Cortex of kidney (tissue), 1 donor: ENCODE measurements around the gene FAM219B.
"Not testable (repeated sequence)": the region's sequence is repeated elsewhere in the genome, so short reads cannot be mapped to it uniquely, and the experiment has no call there.

Experiments
- DNase-seq: peaks from one replicate; lab custom pipeline; 2025; lab: John Stamatoyannopoulos, UW

FAM219B gene, protein sequence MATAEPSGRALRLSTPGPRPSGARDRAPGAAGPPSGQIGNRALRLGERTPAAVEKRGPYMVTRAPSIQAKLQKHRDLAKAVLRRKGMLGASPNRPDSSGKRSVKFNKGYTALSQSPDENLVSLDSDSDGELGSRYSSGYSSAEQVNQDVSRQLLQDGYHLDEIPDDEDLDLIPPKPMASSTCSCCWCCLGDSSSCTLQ

DNA sequence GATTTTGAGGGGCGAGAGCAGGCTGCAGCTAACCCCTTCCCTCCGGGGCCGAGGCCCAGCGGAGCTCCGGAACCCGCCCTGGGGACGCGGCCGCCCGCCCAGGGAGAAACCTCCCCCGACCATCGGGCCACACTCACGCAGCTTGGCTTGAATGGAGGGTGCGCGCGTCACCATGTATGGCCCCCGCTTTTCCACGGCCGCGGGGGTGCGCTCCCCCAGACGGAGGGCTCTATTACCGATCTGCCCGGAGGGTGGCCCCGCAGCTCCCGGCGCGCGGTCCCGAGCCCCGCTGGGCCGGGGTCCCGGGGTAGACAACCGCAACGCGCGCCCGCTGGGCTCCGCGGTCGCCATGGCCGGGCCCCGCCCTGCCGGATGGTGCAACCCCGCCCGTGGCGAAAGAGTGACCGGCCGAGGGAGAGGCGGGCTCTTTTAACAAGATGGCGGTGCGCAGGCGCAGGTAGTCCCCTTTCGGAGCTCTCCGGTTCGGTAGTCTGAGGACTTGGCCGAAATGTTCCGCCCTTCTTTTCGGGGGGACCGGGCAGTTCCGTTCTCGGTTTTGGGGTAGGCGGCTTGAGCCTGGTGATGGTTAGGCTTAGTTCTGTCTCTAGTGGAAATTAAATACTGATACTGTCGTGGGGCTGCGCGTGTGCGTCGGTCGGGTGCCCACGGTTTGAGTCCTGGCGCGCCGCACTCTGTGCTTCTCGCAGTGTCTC lies at the start of gene FAM219B:
FAM219B (minus strand) TSS at position 402 of the 713 bp plus-strand sequence; CDS start at position 351, 51 bp downstream.
- DNase-seq: peak; percentile 16

DNA sequence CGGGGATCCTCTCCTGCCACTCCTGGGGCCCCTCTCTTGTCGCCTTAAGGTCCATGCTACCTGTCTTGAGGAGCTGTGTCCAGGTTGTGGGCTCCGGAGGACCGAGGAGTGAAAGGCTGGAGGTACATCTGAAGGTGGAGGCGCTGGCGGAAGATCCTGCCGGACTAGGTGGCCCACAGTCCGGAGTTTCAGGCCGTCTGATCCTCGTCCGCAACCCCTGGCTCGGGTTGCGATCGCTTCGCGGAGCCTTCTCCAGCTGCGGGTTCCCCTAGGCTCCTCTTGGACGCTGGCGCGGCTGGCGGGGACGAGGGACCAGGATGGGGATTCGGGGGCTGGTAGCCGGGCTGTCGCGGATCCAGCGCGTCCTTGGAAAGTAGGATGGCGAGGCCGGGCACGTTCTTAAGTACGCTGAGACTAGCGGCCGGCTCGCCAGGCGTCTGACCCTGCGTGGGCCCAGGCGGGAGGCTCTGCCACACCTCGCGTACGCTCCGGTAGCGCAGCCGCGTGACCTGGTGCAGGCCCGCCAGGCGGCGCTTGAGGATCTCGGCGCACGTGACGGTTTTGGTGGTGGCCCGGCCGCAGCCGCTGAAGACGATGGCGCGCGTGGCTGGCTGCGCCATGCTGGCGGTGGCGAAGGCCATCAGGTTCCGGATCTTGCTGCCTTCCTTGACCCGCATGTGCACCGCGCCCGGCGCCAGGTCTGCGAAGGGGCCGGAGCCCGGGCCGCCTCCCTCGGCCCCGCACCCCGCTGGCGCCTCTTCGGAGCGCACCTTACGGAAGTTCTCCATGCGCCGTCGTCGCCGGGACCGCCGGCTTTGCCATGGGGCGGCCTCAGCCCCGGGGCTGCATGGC lies 49.4 kb upstream of the FAM219B start:
- DNase-seq: no peak

DNA sequence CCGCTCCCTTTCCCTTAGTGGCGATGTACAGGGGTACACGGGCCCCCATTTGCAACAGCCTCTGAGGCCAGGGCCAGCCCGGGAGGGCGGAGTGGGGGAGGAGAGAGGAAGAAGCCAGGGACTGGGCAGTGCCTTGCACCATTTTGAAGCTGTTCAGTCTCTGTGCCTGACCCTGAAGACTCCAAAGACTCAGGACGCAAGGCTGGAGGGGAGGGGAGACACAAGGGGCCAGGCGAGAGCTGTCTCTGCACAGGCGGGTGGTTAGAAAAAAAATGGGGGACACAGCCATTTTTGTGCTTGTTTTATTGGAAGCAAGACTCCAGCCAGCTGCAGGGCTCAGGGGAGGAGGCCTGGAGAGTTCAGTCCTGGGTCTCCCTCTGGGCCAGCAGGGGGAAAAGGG lies 48.4 kb upstream of the FAM219B start:
- DNase-seq: no peak

DNA sequence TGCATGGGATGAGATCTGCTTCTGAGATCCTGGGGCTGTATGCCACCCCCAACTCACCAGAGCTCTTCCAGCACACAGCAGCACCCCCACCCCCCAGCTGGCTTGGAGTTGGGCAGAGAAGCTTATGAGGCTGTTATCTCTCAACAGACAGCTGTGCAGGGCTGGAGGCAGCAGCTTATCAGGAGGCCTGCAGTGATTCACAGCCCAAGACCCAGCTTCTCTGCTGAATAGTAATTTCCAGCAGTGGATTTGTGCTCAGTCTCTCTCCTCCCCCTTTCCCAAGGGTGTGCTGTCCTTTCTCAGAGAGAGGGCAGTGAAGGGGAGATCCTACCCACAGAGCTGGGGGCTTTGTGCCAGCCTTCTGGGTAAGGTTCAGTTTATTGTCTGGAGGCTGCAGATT lies 47.9 kb upstream of the FAM219B start:
- no peak for DNase-seq

DNA sequence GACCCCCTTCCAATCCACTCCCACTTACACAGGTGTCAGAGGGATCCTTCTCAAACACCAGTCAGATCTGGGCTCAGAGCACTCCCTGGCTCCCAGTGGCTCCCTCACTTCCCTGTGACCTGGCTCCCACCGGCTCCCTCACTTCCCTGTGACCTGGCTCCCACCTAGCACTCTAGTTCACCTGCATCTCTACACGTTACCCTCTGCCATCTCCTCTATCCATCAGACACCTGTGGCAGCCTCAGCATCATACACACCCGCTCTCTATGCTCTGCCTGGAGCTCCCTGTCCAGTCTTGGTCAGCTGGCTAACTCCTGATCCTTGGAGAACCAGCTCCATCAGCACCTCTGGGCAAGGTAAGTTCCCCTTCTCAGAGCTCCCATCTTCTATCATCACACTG lies 44.4 kb upstream of the FAM219B start:
- no peak for DNase-seq

DNA sequence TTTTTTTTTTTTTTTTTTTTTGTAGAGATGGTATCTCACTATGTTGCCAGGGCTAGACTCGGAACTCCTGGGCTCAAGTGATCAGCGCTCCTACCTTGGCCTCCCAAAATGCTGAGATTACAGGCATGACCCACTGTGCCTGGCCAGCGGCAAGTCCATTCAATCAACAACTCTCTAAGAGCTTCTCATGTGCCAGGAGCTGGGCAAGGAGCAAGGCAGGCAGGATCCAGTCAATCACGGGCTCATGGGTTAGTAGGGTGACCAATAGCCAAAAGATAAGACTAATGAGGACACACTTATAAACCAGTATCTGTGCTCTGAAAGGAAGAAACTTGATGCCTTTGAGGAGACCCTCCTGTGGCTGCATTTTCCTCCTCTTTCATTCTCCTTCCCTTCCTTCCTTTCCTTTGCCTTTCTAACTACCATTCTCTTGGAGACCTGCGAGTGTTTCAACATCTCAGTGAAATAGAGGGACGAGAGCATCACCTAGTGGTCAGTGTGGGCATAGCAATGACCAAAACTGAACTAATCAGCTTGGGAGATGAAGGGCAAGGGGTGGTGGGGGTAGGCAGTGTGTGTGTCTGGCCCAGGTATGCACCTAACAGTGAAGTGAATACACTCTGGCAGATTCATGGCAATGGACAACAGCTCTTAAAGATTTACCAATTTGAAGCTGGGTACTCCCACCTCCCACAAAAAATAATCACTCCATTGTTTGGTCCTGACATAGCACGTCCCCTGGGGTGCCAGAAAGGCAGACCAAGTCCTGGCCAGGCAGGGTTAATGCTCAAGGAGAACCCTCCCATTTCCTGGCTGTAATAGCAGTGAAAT lies 43.6 kb upstream of the FAM219B start:
- no peak for DNase-seq

DNA sequence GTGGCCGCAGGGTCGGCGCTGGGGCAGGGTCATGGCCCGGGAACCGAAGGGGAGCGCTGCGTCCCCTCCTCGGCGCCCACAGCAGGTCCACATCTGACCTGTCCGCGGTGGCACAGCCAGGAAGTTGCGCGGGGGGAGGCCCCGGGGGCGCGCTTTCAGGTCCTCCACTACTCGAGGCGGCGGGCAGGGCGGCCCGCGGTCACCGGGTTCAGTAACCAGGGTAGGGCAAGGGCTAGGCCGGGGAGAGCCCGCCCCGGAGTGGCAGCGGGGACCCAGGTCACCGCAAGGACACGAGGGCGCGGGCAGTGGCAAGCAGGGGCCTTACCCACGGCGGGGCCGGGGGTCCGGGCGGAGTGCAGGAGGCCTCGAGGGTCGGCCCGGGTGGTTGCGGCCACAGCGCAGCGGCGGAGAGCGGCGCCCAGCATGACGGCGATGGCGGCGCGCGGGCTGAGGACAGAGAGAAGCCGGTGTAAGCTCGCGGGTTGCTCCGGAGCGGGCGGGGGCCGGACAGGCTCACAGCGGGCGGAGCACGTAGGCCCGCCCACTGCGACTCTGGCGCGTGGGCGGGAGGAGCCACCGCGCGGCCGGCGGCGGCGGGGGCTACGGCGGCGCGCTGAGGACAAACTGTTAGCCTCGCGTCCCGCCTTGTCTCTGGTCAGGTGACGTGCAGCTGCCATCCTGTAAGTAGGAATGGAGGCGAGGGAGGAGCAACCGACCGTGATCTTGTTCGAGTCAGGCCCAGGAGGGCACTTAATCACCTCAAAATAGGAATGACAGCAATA lies 31.1 kb upstream of the FAM219B start, which contains the start of gene COX5A:
COX5A (minus strand) TSS at position 484 of the 782 bp plus-strand sequence; CDS start at position 425, 59 bp downstream.
- DNase-seq: peak; percentile 49

DNA sequence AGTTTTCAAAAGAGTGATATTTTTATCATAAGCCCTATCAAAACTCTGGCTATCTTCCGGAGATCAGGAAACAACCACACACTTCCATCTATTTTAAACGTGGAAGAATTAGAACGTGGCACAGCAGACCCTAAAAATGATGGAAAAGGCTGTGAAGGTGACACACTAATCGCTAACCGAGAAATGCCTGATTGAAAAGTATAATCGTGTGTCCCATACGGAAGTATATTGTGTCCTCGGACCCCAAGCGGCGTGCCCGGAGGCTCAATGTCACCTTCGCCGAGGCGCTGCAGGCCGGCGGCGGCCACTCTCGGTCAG lies 30.6 kb upstream of the FAM219B start:
- DNase-seq: no peak

DNA sequence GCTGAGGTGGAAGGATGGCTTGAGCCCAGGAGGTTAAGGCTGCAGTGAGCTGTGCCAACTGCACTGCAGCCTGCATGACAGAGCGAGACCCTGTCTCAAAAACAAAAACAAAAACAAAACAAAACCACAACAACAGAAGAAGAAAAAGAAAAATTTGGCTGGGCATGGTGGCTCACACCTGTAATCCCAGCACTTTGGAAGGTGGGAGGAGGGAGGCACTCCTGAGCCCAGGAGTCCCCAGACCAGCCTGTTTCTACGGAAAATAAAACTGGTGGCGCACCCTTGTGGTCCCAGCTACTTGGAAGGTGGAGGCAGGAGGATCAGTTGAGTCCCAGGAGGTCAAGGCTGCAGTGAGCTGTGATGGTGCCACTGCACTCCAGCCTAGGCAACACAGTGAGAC lies 28.5 kb upstream of the FAM219B start:
- not testable (repeated sequence) for DNase-seq

DNA sequence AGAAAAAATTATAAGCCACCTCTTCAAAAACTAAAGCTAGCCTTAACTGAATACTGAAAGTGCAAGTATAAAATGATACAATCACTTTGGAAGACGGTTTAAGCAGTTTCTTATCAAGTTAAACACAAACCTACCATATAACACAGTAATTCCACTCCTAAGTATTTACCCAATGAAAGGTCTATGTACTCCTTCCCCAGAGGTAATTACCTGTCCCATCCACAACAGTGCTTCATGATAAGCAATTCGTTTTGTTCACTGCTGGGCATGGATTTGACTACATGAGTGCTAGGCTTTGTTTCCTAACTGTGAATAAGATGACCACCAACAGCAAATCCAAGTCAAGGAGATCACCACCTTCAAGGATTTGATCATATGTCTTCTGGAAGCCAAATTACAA lies 26.9 kb upstream of the FAM219B start:
- no peak for DNase-seq

DNA sequence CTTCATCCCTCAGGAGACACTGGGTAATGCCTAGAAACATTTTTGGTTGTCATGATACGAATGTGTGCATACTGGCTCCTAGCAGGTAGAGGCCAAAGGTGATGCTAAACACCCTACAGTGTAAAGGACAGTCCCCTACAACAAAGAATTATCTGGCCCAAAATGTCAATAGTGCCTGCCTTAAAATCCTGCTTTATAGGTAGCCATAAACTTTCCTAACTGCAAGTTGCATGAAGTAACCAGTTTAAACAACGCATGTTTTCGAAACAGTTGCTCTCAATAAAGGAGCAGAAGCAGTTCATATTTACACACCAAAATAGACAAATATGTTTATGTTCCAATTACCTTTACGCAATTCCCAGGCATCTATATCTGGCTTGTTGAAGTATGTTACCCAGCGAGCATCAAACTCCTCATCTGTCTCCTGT lies 22.1 kb upstream of the FAM219B start:
- no peak for DNase-seq

DNA sequence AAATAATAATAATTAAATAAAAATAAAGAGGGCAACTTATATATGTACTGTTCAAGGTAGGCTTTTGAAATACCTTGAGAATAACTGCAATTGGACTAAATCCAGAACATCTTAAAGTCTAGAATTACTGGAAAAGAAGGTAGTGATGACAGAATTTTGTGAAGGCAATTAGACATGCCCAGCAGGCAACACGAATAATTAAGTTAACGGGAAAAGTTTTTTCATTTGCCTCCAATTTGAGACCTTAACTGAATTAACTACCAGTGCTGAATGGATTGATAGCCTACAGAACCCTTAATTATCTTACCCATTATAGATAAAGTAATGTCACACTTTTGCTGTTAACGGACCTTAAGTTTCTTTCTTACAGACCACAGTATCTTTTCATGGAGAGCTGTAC lies 17.9 kb upstream of the FAM219B start:
- DNase-seq: no peak

DNA sequence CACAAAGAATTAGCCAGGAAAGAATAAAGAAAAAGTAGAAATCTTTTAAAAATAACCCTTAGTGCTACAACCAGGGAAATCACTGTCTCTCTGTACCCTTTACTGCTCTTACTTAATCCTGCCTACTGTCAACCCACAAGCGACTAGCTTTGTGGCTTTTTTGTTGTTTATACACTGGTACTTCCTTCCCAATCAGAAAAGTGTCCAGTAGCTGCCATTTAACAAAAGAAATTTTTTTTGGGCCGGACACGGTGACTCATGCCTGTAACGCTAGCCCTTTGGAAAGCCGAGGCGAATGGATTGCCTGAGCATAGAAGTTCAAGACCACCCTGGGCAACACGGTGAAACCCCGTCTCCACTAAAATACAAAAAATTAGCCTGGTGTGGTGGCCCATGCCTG lies 13.8 kb upstream of the FAM219B start:
- no peak for DNase-seq

DNA sequence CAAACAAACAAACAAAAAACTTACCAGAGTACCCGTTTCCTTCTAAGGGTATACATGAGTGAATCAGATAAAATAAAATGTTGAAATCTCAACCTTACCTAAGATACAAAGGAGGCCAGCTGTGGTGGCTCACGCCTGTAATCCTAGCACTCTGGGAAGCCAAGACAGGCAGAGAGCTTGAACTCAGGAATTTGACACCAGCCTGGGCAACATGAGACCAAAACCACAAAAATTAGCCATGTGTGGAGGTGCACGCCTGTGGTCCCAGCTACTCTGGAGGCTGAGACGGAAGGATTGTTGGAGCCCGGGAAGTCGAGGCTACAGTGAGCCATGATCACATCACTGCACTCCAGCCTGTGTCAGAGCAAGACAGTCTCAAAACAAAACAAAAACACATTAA lies 11.0 kb upstream of the FAM219B start:
- no peak for DNase-seq

DNA sequence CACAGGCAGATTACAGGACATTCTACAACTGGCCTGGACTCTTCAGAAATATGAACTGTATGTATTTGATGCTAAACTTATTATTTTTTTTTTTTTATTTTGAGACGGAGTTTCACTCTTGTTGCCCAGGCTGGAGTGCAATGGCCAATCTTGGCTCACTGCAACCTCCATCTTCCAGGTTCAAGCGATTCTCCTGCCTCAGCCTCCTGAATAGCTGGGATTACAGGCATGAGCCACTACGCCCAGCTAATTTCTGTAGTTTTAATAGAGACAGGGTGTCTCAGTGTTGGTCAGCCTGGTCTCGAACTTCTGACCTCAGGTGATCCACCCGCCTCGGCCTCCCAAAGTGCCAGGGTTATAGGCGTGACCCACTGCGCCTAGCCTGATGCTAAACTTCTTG lies 7.1 kb upstream of the FAM219B start:
- DNase-seq: not testable (repeated sequence)

DNA sequence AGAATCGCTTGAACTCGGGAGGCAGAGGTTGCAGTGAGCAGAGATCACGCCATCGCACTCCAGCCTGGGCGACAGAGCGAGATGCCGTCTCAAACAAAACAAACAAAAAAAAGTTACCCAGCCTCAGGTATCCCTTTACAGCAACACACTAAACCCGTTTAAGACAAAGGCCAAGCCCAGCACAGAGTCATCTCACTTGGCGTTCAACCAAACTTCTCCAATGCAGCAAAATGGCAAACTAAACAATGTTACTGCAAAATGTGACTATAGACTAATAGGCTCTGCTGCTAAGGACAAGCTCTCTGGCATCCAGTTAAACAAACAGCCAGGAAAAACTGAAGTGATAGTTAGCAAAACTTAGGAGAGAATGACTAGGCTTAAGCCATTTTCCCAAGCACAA lies 6.4 kb upstream of the FAM219B start:
- no peak for DNase-seq

DNA sequence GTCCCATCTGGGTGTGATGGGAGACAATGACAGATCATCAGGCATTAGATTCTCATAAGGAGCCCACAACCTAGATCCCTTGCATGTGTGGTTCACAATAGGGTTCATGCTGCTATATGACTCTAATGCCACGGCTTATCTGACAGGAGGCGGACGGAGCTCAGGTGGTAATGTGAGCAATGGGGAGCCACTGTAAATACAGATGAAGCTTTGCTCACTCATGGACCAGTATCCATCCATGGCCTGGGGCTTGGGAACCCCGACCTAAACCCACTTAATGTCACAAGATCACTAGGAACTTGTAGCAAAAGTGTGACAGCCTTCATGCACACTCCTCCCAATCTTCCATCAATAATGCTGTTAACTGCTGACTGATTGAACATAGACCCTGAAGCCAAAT lies 2.0 kb upstream of the FAM219B start:
- DNase-seq: no peak

DNA sequence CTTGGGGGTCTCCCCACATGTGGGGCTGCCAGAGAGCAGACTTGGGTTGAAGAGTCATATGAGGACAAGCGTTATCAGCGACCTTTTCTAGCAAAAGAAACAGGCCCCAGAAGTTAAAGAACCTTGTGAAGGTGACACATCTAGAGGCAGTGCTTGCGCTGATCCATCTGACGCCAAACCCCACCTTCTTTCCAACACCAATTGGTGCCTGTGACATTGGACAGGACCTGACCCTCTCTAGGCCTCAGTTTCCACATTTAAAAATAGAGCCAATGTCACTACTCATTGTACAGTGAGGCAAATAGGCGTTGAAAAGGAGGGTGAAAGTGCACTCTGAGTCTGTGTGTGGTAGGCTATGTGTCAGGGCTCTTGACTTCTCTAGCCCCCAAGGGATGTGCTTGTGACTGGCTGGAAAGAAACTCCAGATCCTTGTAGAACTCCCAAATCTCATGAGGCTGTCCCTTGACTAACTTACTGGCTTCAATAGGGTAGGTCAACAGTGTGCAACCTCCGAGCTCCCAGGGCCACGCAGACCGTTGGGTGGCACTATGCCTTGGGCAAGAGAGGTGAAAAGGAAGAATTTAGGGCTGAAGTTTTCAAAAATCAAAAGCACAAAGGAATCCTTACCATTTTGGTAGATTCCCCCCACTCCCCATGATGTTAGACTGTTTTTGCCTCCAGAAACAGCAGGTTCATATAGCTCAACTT lies 666 bp upstream of the FAM219B start:
- DNase-seq: no peak

DNA sequence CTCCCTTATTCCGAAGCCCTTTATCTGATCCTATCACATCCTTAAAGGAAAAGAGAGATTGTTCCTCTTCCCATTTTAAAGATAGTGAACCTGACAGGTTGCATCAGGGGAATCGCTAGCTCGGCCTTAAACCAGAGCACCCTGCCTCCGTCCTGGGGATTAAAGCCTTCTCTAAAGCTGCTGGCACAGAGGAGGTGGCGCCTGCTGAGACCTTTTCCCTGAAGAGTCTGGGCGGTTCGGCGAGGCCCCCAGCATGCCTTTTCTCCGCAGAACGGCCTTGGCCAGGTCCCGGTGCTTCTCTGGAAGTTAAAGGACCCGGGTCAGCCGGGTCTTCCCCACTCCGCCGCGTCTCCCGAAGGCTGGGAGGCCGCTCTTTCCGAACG lies 593 bp downstream of the FAM219B start:
- DNase-seq: no peak

DNA sequence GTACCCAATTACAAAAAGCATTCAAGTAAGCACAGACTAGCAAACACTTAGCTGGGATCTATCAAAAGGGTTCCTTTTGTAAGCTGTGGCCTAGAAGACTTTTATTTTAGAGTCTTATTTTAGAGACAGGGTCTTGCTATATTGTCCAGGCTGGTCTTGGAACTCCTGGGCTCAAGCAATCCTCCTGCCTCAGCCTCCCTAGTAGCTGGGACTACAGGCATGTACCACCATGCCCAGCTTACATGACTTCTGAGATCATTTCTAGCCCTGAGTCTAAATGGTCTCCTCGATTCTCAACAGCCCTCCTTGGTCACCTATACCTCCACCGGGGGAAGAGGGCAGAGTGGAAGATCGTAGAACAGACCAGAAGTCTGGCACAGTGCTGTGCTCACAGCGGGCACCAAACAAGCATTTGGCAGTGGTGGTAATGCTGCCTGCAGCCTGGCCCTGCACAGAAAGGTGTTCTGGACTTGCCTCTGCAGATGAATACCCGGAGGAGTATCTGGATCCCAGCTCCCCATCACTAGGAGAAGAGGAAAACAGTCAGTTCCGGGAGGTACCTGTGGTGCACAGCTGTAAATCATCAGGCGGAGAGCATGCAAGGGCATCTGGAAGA lies 2.4 kb downstream of the FAM219B start:
- no peak for DNase-seq
